GM19324 (cell line): ENCODE measurements around the gene DSTN.

Experiments used
- ATAC-seq: cut with Tn5 transposase; IDR thresholded peaks from one replicate; pipeline ENCODE4 v1.9.1; 2021; ENCODE audit warnings: mild to moderate bottlenecking, moderate library complexity; ENCODE audit not compliant: unreplicated experiment, low FRiP score

Gene DSTN

GRCh38 chr20:17621229-17621968, 51.5 kb downstream of the DSTN start:
- no peak for ATAC-seq

GRCh38 chr20:17622086-17622850, 52.4 kb downstream of the DSTN start:
- no peak for ATAC-seq

- ATAC-seq = no peak
Observed at GRCh38 chr20:17622851-17623508, 53.1 kb downstream of the DSTN start.

GRCh38 chr20:17624070-17624469, 54.2 kb downstream of the DSTN start:
- ATAC-seq = no peak

GRCh38 chr20:17624551-17625245, 54.8 kb downstream of the DSTN start:
- no peak for ATAC-seq

- no peak for ATAC-seq
Observed at GRCh38 chr20:17625246-17626051, 55.6 kb downstream of the DSTN start.

- no peak for ATAC-seq
Observed at GRCh38 chr20:17626217-17627007, 56.5 kb downstream of the DSTN start.

- no peak for ATAC-seq
Observed at GRCh38 chr20:17627101-17627955, 57.5 kb downstream of the DSTN start.

- ATAC-seq = no peak
Observed at GRCh38 chr20:17628101-17628841, 58.4 kb downstream of the DSTN start.

- ATAC-seq = no peak
Observed at GRCh38 chr20:17629025-17629424, 59.1 kb downstream of the DSTN start.

- ATAC-seq = no peak
Observed at GRCh38 chr20:17629678-17630089, 59.8 kb downstream of the DSTN start.

GRCh38 chr20:17630151-17630805, 60.4 kb downstream of the DSTN start:
- no peak for ATAC-seq

GRCh38 chr20:17630806-17631195, 60.9 kb downstream of the DSTN start:
- no peak for ATAC-seq

- ATAC-seq = no peak
Observed at GRCh38 chr20:17631576-17632319, 61.9 kb downstream of the DSTN start.

- ATAC-seq = no peak
Observed at GRCh38 chr20:17633221-17633849, 63.5 kb downstream of the DSTN start.
